ENCODE data around the gene SPTB.
A peak's percentile ranks its signal among the peaks of the same experiment; 100 is the strongest.
"Not testable (repeated sequence)": the region's sequence is repeated elsewhere in the genome, so short reads cannot be mapped to it uniquely, and the experiment has no call there.

SPTB gene

DNA sequence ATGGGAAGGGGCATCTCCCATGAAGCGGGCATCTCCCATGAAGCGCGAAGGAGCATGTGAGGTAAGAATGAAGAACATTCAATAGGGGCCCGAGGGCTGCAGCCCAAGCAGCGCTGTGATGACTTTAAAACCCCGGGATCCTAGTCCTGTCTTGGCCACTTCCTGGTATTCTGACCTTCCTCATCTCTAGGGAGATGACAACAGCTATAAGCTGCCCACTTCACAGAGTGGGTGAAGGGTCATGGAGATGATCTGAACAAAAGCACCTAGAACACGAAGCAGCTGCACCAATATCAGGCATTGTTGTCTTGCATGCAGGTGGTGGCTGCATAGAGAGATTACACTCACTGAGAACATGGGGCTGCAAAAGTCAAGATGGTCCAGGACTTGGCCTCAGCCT lies 64.5 kb downstream of the SPTB start:
- DNase-seq: no peak

DNA sequence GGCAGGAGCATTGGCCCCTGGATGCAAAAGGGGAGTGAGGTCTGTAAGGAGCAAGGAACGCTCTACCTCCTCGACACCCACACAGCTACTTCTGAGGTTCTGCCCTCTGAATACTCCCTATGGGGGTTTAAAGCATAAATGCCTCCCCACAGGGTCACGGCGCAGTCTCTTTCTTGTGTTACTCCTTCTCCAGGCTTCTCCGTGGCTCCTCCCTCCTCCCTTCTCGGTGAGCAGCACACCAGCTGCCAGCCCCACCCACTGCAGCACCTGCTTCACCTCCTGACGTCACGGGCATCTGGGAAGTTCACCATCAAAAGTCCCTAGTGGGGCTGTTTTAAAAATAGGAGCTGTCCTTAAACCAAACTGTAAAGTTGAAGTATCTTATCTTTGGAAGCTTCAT lies 67.3 kb downstream of the SPTB start:
- peak in 1 of 2 experiments; percentile 45 for DNase-seq

DNA sequence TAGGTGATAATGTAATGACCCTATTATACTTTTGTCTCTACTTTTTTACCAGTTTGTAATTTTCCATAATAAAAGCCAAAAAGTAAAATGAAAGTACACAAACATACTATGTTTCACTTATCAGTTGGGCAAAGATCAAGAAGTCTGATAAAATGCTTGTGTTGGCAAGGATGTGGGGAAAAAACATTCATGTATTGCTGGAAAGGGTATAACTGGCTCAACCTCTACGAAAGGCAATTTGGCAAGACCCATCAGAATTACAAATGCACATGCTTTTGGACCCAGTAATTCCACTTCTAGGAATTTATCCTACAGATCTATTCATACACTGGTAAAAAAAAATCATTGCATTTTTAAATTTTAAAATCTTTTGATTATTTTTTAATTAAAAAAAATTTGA lies 68.0 kb downstream of the SPTB start:
- no peak for DNase-seq

DNA sequence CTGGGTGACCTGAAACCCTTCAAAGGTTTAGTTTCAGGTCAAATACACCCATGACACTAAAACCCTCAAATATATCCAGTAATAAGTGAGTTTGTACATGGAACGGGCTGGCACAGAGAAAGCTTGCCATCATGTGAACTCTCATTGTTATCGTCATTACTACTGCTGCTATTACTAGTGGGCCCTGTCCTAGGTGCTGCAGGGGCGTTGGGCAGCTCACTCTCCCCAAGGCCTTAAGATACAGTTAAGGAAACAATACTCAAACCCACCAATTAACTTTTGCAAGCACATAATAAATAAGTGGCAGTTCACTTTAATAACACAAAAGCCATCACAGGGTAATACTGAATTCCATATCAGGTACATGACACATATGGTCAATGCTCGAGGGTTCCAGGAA lies 71.3 kb downstream of the SPTB start:
- no peak for DNase-seq

DNA sequence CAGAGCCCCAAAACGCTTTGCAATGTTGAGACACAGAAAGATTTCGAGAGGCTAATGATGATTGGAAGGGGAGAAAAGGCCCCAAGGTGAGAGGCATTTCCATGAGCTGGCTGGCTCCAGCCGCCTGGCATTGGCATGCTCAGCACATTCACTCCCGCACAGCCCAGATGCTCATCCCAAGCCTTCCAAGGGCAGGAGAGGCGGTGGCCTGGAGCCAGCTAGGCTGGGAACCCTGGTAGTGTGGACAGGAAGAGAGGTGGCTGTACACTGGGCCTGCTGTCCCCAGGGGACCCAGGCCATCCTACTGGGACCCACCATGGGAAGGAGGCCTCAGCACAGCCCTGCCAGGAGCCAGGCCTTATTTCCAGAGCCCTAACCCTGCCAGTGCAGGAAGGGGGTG lies 72.2 kb downstream of the SPTB start:
- no peak for DNase-seq

DNA sequence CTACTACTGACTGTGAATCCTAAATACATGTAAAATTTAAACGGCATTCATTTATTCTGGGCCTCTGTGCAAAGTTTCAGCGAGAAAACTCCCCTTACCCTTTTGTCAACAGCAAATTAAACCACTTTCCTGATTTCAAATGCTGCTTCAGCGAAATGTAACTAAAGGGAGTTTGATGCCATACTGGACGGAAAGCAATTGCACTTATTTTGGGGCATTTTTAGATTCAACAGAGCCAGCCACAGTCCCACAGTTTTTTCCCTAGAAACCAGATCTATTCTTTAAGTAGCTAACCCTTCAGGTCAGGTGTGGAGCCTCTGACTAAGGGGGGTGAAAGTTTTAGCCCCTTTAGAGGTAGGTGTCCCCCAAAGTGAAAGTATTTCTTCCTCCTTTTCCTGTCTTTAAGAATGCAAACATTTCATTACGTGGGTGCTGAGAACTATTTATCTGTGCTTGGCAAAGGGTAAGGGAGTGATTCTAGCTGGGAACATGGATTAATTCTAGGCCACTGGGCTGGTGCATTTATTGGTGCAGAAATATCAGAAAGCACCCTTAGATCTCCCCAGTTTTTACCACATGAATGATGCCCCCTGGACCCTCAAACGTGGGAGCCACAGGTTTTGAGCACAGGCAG lies 72.7 kb downstream of the SPTB start:
- DNase-seq: no peak

DNA sequence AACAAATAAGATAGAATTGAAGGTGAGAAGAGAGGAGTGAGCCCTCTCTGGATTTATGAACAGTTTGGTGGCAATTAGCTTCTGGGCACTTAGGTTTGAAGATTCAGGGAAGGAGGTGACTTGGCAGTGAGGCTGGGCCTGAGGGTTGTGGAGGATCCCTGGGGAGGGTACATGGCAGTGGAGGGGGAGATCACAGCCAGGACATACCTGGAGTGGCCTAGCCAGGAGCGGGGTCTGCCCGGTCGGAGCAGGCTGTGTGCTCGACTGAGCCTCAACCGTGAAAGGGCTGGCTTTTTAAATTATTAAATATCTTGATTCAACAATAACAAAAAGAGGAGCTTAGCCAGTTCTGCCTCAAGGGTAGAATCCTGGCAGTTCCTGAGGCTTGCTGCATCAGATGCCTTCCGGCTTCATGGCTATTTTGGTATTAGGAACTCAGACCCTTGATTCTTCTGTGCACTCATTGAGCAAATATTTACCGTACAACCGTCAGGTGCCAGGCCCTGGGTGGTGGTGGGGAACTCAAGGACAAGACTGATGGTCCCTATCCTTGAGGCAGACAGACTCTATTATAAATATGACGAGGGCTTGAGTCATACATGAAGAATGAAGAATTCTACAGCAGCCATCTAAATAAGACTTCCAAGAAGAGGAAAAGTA lies 73.4 kb downstream of the SPTB start:
- DNase-seq: no peak

DNA sequence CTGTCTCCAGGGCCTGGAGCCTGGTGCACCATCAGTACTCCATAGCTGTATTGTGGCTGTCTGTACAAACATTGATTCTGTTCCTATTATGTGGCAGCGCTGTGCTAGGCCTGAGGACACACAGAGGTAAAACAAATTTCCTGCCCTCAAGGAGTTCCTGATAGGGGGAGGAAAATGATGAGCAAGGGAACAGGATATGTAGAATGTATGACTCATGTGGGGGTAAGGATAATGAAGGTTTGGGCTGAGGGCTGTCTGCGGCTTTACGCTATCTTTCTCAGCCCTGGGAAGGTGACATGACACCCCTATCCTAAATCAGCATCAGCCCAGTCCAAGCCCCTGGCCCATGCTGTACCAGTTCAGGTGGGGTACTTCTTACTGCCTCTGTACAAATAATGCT lies 74.1 kb downstream of the SPTB start:
- DNase-seq: not testable (repeated sequence)

DNA sequence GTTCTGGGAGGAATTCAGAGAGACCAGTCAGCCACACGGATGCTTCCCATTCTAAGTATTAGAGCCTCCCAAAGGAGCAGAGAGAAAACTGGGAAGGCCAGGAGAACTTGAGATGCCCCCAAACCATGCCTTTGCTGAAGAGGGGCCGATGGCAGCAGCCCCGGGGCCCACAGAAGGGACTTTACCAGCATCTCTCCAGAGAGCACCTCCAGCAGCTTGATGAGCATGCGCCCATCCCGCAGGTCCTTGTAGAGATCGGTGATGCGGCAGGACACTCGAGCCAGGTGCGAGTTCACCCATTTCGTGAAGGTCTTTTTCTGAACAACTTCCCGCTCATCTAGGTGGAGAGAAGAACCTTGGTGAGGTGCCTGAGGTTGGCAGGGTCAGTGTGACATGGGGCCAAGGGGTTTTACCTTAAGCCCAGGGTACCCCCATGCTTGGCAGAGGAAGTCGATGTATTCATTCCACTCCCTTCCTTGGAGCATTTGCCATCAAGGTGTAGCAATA lies 74.9 kb downstream of the SPTB start:
- DNase-seq: no peak

DNA sequence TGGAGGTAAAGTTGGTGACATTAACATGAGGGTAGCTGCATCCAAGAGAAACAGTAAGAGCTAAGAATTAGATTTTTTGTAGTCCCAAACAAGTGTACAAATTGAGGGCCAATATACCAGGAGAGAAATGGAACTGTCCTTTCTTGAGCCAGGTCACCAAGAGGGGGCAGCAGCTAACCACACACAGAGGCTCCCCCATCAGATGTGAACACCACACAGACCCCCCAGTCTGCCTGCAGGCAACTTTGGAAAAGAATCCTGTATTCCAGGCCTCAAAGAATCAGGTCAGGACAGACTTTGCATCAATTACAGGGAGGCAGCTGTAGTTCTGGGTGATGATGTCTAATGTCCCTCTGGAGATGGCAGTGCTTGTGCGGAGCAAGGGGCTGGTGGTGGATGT lies 77.9 kb downstream of the SPTB start:
- DNase-seq: peak in 1 of 2 experiments; percentile 16

DNA sequence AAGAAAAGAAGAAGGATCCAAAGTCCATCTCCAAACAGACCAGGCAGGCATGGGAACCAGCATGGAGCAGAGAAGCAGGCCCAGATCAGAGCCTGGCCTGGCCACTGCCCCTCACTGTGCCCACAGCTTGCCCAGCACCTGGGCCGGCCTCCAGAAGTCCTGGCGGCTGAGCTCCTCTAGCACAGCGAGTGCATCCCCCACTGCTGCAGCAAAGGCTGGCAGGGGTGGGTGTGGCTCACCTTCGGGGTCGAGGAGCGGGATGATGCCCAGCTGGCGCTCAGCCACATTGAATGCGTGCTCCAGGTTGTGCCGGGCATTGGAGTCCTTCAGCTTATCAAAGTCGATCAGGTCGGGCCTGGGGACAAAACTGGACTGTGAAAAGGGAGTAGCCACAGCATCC lies 78.7 kb downstream of the SPTB start:
- DNase-seq: no peak

DNA sequence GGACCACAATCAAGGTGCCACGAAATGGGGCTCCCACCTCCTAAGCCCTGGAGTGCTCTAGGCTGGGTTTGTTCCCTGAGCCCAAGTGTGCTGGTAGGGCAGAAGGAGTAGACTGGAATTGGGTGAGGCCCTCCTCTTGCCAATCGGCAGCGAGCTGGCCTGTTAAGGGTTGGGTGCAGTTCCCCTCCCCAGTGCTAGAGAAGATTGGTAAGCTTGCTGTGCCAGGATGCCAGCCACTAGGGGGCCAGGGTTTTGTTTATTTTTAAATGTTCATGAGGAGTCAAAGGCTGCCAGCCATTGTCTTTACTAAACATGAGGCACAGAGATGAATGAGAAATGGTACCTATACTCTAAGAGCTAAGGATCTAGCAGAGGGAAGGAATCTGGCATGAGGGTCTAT lies 79.7 kb downstream of the SPTB start:
- no peak for DNase-seq

DNA sequence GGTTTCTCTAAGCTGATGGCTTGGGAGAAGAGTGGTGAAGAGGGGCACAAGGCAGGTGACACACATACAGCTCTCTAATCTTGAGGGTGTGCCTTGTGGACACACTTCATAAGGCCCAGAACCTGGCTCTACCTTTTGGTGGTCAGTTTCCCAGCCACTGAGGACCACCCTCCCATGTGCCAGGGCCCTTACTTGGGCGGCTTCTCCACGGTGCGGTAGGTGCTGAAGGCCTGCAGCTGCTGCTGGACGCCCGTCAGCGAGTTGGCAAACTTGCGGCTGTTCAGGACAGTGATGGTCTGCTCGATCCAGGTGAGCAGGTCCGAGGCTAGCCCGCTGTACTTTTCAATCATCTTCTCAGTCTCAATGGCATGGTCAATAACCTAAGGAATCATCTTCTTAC lies 80.2 kb downstream of the SPTB start:
- no peak for DNase-seq

DNA sequence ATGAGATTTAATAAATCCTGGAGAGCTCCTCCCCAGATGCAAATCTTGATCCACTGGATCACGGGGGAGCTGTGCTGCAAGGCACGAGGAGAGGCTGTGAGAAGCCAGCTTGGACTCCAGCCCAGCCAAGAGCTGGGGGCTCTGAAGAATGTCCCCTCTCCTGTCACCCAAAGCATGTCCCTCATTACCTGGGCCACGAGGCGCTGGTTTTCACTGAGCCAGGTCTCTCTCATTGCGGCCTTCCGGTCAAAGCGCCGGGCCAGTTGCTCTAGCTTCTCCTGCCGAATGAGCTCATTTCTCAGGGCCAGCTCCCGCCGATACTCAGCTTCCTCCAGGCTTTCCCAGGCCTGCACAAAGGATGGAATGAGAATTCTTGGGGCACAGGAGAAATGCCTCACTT lies 83.3 kb downstream of the SPTB start:
- DNase-seq: no peak

DNA sequence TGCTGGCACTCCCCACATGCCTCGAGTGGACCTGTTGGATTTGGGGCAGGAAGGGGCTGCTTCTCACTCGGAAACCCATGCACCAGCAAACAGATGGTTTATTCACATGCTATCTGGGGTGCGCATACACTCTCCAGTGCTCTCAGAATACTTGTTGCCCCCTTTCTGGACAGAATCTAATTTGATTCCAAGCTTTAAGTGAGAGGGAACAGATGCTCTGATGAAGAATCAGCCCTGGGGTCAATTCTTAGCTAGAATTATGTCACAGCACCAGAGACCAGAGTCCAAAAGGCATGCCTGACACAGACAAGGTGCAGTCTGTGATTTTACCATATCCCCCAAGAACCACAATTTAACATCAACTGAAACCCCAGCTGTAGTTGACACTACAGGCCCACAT lies 83.8 kb downstream of the SPTB start:
- no peak for DNase-seq

DNA sequence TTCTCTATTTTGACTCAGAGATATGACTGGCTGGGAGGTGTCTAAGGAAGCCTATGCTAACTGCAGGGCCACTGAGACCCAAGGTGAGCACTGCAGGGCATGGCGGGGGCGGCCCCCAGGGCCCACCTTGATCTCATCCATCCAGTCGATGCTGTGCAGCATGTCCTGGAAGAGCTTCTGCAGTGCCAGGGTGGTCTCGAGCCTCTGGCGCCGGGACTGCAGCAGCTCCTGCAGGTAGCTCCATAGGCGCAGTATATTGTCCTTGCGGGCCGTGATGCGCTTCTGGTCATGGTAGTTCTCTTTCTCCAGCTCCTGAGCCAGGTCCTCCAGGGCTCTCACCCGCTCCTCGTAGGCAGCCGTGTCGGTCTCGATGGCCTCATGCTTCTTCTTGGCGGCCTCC lies 84.5 kb downstream of the SPTB start:
- no peak for DNase-seq

DNA sequence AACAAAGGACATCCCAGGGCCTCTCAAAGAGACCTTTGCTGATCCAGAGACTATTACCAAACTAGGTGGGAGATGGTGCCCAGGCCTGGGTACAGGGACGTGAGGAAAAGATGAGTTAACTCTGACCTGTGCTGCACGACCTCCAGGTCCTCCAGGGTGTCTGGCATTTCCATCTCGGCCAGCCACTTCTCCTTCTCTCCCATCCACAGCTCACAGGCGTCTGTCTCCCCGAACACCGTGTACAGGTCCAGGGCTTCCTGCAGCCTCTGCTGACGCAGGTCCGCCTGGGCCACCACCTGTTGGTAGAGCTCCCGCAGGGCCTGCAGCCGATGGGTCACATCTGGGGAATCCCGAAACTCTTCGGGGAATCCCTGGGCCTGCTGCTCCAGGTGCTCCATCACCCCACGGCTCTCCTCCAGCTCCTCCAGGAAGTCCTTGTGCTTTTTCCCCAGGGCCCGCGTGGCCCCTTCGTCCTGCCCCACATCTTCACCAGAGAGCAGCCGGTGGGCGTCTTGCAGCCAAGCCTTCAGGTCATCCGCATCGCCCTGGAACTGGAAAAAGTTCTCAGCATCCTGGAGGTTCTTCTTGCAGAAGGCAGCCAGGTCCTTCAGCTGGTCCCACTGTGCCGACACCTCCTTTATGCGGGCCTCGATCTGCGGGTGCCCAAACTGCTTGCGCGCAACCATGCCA lies 86.7 kb downstream of the SPTB start:
- DNase-seq: no peak

DNA sequence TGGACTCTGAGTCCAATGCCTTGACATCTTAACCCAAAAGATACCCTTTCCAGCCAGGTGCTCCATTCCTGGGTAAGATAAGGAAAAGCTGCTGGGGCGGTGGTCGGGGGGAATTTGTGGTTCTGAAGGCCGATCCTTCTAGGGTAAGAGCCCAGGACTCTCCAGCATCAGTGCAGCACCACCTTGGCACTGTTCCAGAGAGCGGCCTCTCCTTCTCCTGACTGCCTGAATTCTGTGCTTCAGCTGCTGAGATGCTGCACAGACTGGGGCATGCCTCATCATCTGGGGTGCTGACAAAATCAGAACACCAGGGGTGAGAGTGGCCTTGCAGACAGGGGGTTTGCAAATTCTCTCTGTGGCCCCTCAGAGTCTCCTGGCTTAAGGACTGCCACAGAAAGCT lies 87.5 kb downstream of the SPTB start:
- no peak for DNase-seq

DNA sequence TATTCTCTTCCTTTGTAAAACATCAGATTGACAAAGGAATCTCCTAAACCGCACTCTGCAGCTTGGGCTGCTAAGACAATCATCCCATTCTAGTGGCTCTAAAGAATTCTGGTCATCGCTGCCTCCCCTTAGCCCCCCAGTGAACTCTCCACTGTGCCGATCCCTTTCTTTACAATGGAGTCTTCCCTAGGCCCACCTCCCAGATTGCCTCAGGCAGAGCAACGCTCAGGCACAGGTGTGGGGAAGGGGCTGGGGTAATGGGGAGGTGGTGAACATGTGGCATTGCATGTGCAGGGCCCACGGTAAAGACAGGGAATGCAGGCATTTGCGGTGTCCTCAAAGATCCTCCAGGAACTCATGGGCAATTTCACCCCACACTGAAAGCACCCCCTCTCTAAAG lies 89.2 kb downstream of the SPTB start:
- DNase-seq: no peak

DNA sequence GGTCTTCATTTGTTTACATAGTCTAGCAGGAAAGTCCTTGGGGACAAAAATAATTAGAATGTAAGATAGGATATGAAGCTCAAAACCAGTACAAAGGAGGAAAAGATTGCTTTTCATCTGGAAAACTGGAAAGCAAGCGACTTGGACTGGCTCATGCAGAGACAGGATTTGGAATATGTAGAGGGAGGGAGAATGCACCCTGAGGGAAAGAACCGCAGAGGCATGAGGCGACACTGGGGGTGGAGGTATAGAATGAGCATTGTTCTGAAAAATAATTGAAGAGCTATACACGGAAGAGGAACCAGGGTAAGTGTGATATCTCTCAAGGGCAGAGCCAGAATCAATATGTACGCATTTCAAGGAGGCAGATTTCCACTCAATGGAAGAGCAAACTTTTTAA lies 90.0 kb downstream of the SPTB start:
- no peak for DNase-seq

DNA sequence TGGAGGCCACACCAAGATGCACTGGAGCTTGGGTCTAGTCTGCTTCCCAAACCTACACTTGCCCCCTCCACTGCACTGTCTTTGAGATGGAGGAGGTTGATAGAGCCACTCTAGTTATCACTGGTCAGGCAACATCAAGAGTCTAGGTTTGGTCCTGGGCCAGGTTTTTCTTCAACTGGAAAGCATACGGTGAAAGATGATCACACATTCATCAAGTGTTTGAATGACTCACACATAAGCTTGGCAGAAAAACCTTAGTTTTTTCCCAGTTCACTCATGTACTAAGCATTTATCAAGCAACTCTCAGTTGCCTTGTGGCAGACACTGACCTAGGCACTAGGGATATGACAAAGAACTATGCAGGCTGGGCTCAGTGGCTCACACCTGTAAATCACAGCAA lies 91.0 kb downstream of the SPTB start:
- no peak for DNase-seq

DNA sequence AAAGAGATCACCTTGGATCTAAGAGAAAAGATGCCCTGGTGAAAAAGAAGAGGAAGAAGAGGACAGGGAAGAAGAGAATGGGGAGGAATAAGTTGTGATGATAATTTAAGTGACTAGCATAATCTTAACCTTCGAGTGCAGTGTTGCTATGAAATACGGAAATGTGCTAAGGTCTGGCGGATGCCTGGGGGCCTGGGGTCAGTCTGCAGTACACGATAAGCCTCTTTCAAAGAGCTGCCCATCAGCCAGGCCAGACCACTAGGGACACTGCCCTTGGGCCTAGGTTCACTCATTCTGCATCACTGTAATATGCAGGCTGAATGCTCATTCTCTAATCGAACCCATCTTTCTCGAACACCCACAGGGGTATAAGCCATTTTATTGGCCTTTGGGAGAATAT lies 92.1 kb downstream of the SPTB start:
- no peak for DNase-seq

DNA sequence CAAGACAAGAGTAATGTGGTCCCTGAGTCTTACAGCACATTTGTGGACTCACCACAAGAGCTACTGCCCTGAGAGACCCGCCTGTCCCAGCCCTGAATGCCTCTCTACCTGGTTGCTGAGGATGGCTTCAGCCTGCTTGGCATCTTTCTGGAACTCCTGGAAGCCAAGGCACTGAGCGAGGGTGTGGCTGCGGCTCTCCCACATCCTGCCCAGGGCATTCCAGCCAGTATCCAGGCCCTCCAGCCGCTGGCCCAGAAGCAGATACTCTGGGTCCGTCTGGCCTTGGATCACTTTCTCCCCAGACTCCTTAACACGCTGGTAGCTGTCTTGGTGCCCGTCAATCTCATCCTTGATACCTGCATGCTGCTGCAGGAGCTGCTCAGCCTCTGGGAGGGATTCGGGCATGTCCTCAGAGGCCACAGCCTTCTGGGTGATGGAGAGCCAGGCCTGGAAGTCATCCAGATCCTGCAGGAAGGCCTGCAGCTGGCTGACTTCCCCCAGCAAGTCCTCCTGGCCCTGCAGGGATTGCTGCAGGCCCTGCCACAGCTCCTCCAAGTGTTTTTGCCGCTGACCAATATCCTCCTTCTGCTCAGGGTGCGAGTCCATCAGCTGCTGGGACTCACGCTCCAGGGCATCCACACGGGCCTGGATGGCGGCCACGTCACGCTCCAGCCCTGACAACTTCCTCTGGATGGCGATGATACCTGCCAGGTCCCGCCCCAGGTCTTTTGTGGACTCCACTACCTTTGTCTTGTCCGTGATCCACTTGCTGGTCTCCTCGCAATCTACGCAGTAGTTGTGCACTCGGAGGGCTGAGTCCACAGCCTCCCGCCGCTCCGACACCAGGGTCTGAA lies 93.2 kb downstream of the SPTB start:
- no peak for DNase-seq

Measured in NCI-H1930 (cell line).